ENCODE measurements around the gene PRDM4. TPM values are rescaled to one million over a fixed set of nuclear protein-coding genes. Genes with fewer than 3 reads are reported as not detected.

PRDM4 gene
- total RNA-seq, 2 donors from 2014 or later, result 22.8 to 34.3 TPM

DNA sequence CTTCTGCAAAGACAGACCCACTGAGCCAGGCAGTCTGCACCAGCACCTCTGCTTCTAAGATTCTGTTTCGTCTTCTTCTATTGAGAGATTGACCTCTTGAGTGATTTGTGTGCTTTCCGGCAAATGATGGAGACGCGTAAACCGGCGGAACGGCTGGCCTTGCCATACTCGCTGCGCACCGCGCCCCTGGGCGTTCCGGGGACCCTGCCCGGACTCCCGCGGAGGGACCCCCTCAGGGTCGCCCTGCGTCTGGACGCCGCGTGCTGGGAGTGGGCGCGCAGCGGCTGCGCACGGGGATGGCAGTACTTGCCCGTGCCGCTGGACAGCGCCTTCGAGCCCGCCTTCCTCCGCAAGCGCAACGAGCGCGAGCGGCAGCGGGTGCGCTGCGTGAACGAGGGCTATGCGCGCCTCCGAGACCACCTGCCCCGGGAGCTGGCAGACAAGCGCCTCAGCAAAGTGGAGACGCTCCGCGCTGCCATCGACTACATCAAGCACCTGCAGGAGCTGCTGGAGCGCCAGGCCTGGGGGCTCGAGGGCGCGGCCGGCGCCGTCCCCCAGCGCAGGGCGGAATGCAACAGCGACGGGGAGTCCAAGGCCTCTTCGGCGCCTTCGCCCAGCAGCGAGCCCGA lies 14.3 kb upstream of the PRDM4 start:
- H3K9me3 ChIP-seq, result no peaks in the 10 kb centered on the region
- no peak overlapping the region for H3K27ac ChIP-seq
- WGBS, 2 donors, result 0 to 1% methylated on average over 1 to 66 of the region's 66 CpGs
- H3K36me3 ChIP-seq (replicated peaks in 1 of 2; ENCODE audit: insufficient read depth in 1 of 2, low read depth in 2 of 2), result no peaks in the 10 kb centered on the region
- intact Hi-C loops (cut with DNase I), result no loop called here
- ATAC-seq (no peak), DNase-seq (no peak)
- no peak overlapping the region for H3K4me3 ChIP-seq
- TF ChIP-seq, protein P1, sequence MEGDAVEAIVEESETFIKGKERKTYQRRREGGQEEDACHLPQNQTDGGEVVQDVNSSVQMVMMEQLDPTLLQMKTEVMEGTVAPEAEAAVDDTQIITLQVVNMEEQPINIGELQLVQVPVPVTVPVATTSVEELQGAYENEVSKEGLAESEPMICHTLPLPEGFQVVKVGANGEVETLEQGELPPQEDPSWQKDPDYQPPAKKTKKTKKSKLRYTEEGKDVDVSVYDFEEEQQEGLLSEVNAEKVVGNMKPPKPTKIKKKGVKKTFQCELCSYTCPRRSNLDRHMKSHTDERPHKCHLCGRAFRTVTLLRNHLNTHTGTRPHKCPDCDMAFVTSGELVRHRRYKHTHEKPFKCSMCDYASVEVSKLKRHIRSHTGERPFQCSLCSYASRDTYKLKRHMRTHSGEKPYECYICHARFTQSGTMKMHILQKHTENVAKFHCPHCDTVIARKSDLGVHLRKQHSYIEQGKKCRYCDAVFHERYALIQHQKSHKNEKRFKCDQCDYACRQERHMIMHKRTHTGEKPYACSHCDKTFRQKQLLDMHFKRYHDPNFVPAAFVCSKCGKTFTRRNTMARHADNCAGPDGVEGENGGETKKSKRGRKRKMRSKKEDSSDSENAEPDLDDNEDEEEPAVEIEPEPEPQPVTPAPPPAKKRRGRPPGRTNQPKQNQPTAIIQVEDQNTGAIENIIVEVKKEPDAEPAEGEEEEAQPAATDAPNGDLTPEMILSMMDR (IDR thresholded peaks at IDR 0.05), result no peak
- TF ChIP-seq POLR2A (IDR thresholded peaks at IDR 0.05), result no peak
- peaks cover 0 to 12% of the 10 kb centered on the region in 2 donors for H3K27me3 ChIP-seq
- peaks cover 7% of the 10 kb centered on the region for H3K4me1 ChIP-seq

DNA sequence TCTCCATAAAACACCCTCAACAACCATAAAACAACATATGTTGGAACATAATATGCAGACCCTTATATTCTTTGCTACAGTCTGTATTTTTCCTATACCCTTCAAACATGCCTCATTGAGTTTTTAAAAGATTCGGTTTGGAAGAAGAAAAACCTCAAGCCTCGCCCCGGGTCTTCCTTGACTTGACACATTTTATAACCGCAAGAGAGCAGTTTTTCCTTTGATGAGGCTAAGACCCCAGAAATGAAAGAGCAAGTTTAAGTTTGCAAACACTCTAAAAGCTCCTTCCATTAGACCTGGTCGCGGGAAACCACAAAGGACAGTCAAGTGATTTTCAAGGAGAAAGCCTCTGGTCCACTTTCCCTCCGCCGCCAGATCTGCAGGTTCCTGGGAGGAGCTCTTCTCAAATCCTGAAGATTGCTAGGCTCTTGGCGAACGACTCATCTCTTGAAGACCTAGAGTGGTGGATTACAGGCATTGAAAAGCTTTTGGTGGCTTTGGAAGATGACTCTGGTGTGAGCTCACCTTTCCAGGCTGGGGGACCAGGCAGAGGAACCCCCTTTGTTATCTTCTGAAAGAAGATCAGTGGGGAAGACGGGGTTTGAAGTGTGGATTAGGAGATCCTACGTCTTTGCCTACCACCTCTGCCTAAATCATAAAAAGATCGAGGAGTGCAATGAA lies 13.6 kb upstream of the PRDM4 start, which contains the start of gene ASCL4:
TSS of gene ASCL4 (plus strand) at position 356 of the 681 bp plus-strand sequence. CDS start 515 bp downstream, outside the sequence.
- no peak within 1 kb of the TSS for H3K4me3 ChIP-seq
- intact Hi-C loops (cut with DNase I), result no loop called here
- H3K36me3 ChIP-seq (replicated peaks in 1 of 2; ENCODE audit: insufficient read depth in 1 of 2, low read depth in 2 of 2), result no peaks in the 10 kb centered on the region
- TF ChIP-seq, protein P1 (IDR thresholded peaks at IDR 0.05), result no peak
- TF ChIP-seq POLR2A (IDR thresholded peaks at IDR 0.05), result no peak
- WGBS, 2 donors, result 27 to 55% methylated on average over 13 of the region's 13 CpGs
- no peak for ATAC-seq
- peaks cover 7% of the 10 kb centered on the region for H3K4me1 ChIP-seq
- peaks cover 0 to 12% of the 10 kb centered on the region in 2 donors for H3K27me3 ChIP-seq
- no peak for DNase-seq
- no peak within 1 kb of the TSS for H3K27ac ChIP-seq
- H3K9me3 ChIP-seq, result no peaks in the 10 kb centered on the region

DNA sequence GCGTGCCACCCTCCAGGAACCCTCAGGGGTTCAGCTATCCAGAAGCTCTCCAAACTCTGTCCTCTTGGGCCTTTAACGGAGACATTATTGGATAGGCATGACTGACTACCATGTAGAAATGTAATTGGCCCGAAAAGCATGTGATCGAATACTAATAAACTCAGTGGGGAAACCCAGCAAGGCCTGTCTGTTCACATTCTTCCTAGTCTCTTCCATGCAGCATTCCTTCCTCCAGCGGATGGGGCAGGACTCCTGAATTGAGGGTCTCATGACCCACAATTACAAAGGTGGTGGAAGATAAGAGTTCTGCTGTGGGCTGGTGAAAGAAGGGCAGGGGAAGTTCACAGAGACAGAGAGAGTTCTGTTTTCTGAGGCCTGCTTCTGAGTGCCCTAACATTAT lies 6.5 kb upstream of the PRDM4 start:
- no peak for DNase-seq
- H3K36me3 ChIP-seq (replicated peaks in 1 of 2; ENCODE audit: insufficient read depth in 1 of 2, low read depth in 2 of 2), result no peaks in the 10 kb centered on the region
- H3K27me3 ChIP-seq, result no peaks in the 10 kb centered on the region
- ATAC-seq, result no peak
- no peak overlapping the region for H3K27ac ChIP-seq
- H3K4me3 ChIP-seq, result no peak overlapping the region
- TF ChIP-seq, protein P1 (IDR thresholded peaks at IDR 0.05), result no peak
- TF ChIP-seq POLR2A (IDR thresholded peaks at IDR 0.05), result no peak
- 69 to 70% methylated on average over 5 of the region's 5 CpGs for WGBS, 2 donors
- H3K9me3 ChIP-seq, result no peaks in the 10 kb centered on the region
- no peaks in the 10 kb centered on the region for H3K4me1 ChIP-seq
- intact Hi-C loops (cut with DNase I), result no loop called here

DNA sequence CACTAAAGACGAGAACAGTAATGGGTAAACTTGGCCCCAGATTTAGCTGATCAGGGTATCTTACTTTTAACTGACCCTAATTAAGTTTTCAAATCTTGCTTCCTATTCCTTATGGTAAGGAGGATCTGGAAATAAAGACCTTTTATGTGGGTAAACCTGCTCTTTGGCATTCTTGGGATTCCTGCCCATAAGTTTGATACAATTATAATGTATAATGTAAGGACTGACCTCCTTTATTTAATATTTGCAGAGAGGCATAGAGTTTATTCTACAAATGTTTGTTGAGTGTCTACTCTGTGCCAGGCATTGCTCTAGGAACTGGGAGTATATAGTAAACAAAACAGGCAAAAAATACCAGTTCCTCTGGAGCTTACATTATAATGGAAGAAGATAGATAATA lies 4.4 kb upstream of the PRDM4 start:
- ATAC-seq (no peak), DNase-seq (no peak)
- Histone ChIP-seq H3K4me3 (no peak overlapping the region), H3K9me3 (no peaks in the 10 kb centered on the region), H3K4me1 (peaks cover 5% of the 10 kb centered on the region), H3K27ac (no peak overlapping the region), H3K27me3 (no peaks in the 10 kb centered on the region), H3K36me3 (replicated peaks in 1 of 2; ENCODE audit: insufficient read depth in 1 of 2, low read depth in 2 of 2) (no peaks in the 10 kb centered on the region)
- intact Hi-C loops (cut with DNase I), result no loop called here
- no peak for TF ChIP-seq POLR2A (IDR thresholded peaks at IDR 0.05)
- TF ChIP-seq, protein P1 (IDR thresholded peaks at IDR 0.05), result no peak
- 71 to 86% methylated on average over 1 of the region's 1 CpG for WGBS, 2 donors
